GM12874 (cell line): Measurements from ENCODE around the gene OR1K1.

Source experiments
- TF ChIP-seq, protein P1 (sequence below): IDR thresholded peaks from 2 replicates; pipeline ENCODE4 v1.5.1; 2011; ENCODE audit warnings: low read depth, mild to moderate bottlenecking, control low read depth, low read length, moderate library complexity; ENCODE audit not compliant: insufficient read depth

The OR1K1 gene

GRCh38 chr9:122806661-122807060 lies 6.7 kb downstream of the OR1K1 start:
- TF ChIP-seq, protein P1, sequence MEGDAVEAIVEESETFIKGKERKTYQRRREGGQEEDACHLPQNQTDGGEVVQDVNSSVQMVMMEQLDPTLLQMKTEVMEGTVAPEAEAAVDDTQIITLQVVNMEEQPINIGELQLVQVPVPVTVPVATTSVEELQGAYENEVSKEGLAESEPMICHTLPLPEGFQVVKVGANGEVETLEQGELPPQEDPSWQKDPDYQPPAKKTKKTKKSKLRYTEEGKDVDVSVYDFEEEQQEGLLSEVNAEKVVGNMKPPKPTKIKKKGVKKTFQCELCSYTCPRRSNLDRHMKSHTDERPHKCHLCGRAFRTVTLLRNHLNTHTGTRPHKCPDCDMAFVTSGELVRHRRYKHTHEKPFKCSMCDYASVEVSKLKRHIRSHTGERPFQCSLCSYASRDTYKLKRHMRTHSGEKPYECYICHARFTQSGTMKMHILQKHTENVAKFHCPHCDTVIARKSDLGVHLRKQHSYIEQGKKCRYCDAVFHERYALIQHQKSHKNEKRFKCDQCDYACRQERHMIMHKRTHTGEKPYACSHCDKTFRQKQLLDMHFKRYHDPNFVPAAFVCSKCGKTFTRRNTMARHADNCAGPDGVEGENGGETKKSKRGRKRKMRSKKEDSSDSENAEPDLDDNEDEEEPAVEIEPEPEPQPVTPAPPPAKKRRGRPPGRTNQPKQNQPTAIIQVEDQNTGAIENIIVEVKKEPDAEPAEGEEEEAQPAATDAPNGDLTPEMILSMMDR = no peak

DNA sequence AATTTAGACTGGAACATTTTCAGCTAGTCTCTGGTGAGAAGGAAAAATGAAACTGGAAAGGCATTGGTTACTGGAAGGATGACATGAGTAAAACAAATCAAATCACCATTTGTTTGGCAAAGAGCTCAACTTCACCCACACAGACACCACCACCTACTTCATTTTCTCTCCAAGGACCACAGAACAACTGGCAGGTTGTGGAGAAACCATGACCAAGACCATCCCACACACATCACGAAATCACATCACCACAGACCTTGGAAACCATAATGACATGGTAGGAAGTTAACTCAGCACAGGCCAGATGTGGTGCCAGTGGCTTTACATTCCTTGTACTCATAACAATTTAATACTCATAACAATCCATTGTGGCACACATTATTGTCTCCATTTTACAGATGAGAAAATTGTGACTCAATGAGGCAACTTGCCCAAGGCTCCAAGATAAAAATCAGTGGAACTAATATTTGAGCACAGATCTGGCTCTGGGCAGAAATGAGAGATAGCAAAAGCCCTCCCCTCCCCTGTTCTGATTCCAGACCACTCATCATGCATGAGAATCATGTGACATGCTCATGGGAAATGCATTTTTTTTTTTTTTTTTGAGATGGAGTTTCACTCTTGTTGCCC lies 7.5 kb downstream of the OR1K1 start:
- TF ChIP-seq, protein P1 = no peak

- TF ChIP-seq, protein P1 = no peak
Observed at GRCh38 chr9:122808141-122808540, 8.2 kb downstream of the OR1K1 start.

DNA sequence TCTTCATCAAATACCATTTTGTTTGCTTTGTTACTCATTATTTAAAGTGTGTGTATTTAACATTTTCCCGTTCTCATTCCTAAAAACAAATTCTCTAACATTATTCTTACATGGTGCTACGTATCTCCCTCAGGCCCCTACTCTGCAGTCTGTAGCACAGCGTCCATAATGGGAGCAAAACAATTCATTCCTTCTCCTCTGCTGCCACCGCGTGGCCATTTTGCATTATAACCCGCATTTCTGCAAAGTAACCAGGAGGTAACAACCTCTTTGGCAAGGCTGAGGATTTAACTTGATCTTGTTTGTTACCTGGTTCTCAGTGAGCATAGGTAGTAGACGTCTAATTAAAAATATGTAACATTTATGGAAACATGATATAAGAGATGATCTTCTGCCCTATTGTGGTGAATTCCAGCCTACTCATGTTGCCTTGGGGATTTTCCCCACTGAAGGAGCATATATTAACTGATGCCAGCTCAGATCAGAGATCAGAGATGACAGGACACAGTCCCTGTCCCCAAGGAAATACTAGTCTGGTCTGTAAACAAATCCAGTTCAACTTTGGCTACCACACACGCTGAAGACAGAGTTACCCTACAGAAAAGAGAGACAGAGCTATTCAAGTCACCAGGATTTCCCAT lies 10.5 kb downstream of the OR1K1 start:
- TF ChIP-seq, protein P1 = no peak; the same call in 1 of the 2 replicates

GRCh38 chr9:122812736-122813135 lies 12.8 kb downstream of the OR1K1 start:
- TF ChIP-seq, protein P1 = no peak

GRCh38 chr9:122814545-122814944 lies 14.6 kb downstream of the OR1K1 start:
- TF ChIP-seq, protein P1 = no peak

DNA sequence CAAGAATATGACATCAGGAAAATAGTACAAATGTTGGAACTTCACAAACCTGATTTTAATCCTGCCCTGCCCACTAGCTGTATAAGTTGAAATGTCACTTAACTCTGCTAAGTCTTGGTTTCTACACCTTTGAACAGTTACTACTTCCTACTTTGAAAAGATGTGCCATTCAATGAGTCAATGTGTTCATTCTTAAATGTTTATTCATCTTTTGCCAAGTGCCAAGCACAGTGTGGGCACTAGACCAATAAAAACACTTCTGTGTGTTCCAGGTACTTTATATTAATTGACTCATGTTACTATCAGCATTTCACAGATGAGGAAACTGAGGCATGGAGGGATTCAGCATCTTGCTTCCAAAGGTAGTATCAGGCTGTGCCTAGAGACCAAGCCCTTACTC lies 15.6 kb downstream of the OR1K1 start:
- TF ChIP-seq, protein P1 = no peak
